Hepatocyte (in vitro differentiated cells): ENCODE results near the gene ORM2. TPM values are rescaled to one million over a fixed set of nuclear protein-coding genes. Genes with fewer than 3 reads are reported as not detected.

Source experiments
- DNase-seq: peaks from one replicate; pipeline ENCODE4 v3.0.0-alpha.2; 2016; ENCODE audit warnings: low spot score
- H2AFZ ChIP-seq: fragments of 200-600 bp; sonication (generic); 2 replicates; pipeline ENCODE4 v1.6.0; 2016; ENCODE audit warnings: antibody characterized with exemption, mild to moderate bottlenecking
- H3K27ac ChIP-seq: fragments of 200-600 bp; sonication (generic); 2 replicates; pipeline ENCODE4 v1.5.1; 2016; ENCODE audit warnings: mild to moderate bottlenecking
- H3K27me3 ChIP-seq: fragments of 200-600 bp; sonication (generic); 2 replicates; pipeline ENCODE4 v1.6.1; 2016
- H3K36me3 ChIP-seq: fragments of 200-600 bp; sonication (generic); replicated peaks from 2 replicates; pipeline ENCODE4 v1.5.1; 2016; ENCODE audit warnings: low read depth; ENCODE audit not compliant: insufficient read depth
- H3K4me1 ChIP-seq: fragments of 200-600 bp; sonication (generic); 2 replicates; pipeline ENCODE4 v1.5.1; 2016; ENCODE audit warnings: mild to moderate bottlenecking, moderate library complexity; ENCODE audit not compliant: insufficient read depth
- H3K4me2 ChIP-seq: fragments of 200-600 bp; sonication (generic); 2 replicates; pipeline ENCODE4 v1.6.0; 2016
- H3K4me3 ChIP-seq: fragments of 200-600 bp; sonication (generic); 2 replicates; pipeline ENCODE4 v1.5.1; 2016; ENCODE audit warnings: mild to moderate bottlenecking
- H3K79me2 ChIP-seq: fragments of 200-600 bp; sonication (generic); 2 replicates; pipeline ENCODE4 v1.6.0; 2017; ENCODE audit warnings: mild to moderate bottlenecking
- H3K9me2 ChIP-seq: fragments of 200-600 bp; sonication (generic); replicated peaks from 2 replicates; pipeline ENCODE4 v1.6.0; 2017; ENCODE audit warnings: mild to moderate bottlenecking; ENCODE audit not compliant: insufficient read depth
- H3K9me3 ChIP-seq: fragments of 200-600 bp; sonication (generic); 2 replicates; pipeline ENCODE4 v1.5.1; 2016; ENCODE audit warnings: low read depth, mild to moderate bottlenecking
- H4K20me1 ChIP-seq: fragments of 200-600 bp; sonication (generic); 2 replicates; pipeline ENCODE4 v1.6.0; 2016; ENCODE audit warnings: mild to moderate bottlenecking; ENCODE audit not compliant: insufficient read depth, poor library complexity, severe bottlenecking
- CTCF ChIP-seq: fragments of 200-600 bp; sonication (generic); IDR thresholded peaks from 2 replicates; pipeline ENCODE4 v1.5.1; 2016; ENCODE audit warnings: antibody characterized with exemption, mild to moderate bottlenecking; ENCODE audit not compliant: poor library complexity
- EZH2 ChIP-seq: fragments of 200-600 bp; sonication (generic); IDR thresholded peaks from 2 replicates; pipeline ENCODE4 v1.6.1; 2016; ENCODE audit warnings: antibody characterized with exemption, mild to moderate bottlenecking, borderline replicate concordance
- EZH2phosphoT487 ChIP-seq: fragments of 200-600 bp; sonication (generic); IDR thresholded peaks from one replicate; pipeline ENCODE4 v1.6.1; 2018; ENCODE audit warnings: antibody characterized with exemption, mild to moderate bottlenecking, low read depth, moderate library complexity; ENCODE audit not compliant: unreplicated experiment, severe bottlenecking
- WGBS: methylation state at CpG from one replicate; pipeline ENCODE4 v1.1.6; 2016; ENCODE audit warnings: low lambda C conversion rate; ENCODE audit errors: missing lambda C conversion rate; 5-methylcytosine and 5-hydroxymethylcytosine counted together
- polyA plus RNA-seq: library from polyadenylated mRNA; unstranded; fragments of >200 nt; fragmentation: Nextera tagmentation; extraction: Ambion mirVana; gene quantifications from 2 replicates; pipeline ENCODE4 v1.2.1, GENCODE V29; 2016
- total RNA-seq: library from RNA; depleted of rRNA; stranded (reverse); fragments of >200 nt; gene quantifications from 2 replicates; pipeline ENCODE4 v1.2.3, GENCODE V29; 2014

The ORM2 gene
- total and polyA plus RNA-seq, 2 experiments from 2014 or later = 52.0 to 136 TPM

- Histone ChIP-seq H3K27ac (no peak overlapping the region), H3K4me1 (no peaks in the 10 kb centered on the region), H3K79me2 (no peaks in the 10 kb centered on the region), H3K27me3 (no peaks in the 10 kb centered on the region), H3K9me2 (no peaks in the 10 kb centered on the region), H4K20me1 (no peaks in the 10 kb centered on the region), H2AFZ (no peak overlapping the region), H3K4me3 (no peak overlapping the region), H3K36me3 (no peaks in the 10 kb centered on the region), H3K9me3 (no peaks in the 10 kb centered on the region), H3K4me2 (no peak overlapping the region)
- 98% methylated on average over 13 of the region's 13 CpGs for WGBS
- TF ChIP-seq EZH2phosphoT487 = no peak
- TF ChIP-seq EZH2 = no peak
- no peak for TF ChIP-seq CTCF
- no peak for DNase-seq
Measured at GRCh38 chr9:114308361-114308950, 21.2 kb upstream of the ORM2 start.

- no peaks in the 10 kb centered on the region for H3K36me3 ChIP-seq
- no peaks in the 10 kb centered on the region for H3K9me2 ChIP-seq
- H2AFZ ChIP-seq = no peak overlapping the region
- H3K27me3 ChIP-seq = no peaks in the 10 kb centered on the region
- H3K4me2 ChIP-seq = no peak overlapping the region
- H3K4me3 ChIP-seq = no peak overlapping the region
- no peaks in the 10 kb centered on the region for H4K20me1 ChIP-seq
- no peak for DNase-seq
- 96% methylated on average over 13 of the region's 13 CpGs for WGBS
- no peak overlapping the region for H3K27ac ChIP-seq
- TF ChIP-seq EZH2phosphoT487 = no peak
- TF ChIP-seq CTCF = no peak
- no peak for TF ChIP-seq EZH2
- H3K4me1 ChIP-seq = no peaks in the 10 kb centered on the region
- no peaks in the 10 kb centered on the region for H3K79me2 ChIP-seq
- H3K9me3 ChIP-seq = no peaks in the 10 kb centered on the region
Measured at GRCh38 chr9:114309096-114309495, 20.6 kb upstream of the ORM2 start.

- Histone ChIP-seq H3K4me1 (no peaks in the 10 kb centered on the region), H3K79me2 (no peaks in the 10 kb centered on the region), H3K4me3 (no peak overlapping the region), H3K9me2 (no peaks in the 10 kb centered on the region), H3K27me3 (no peaks in the 10 kb centered on the region), H4K20me1 (no peaks in the 10 kb centered on the region), H2AFZ (no peak overlapping the region), H3K4me2 (no peak overlapping the region), H3K36me3 (no peaks in the 10 kb centered on the region), H3K9me3 (no peaks in the 10 kb centered on the region), H3K27ac (no peak overlapping the region)
- DNase-seq = no peak
- TF ChIP-seq CTCF (no peak), EZH2phosphoT487 (no peak), EZH2 (no peak)
- 92% methylated on average over 22 of the region's 22 CpGs for WGBS
Measured at GRCh38 chr9:114310471-114311450, 18.9 kb upstream of the ORM2 start.
